ENCODE measurements around the gene HSFX4. TPM values are rescaled to one million over a fixed set of nuclear protein-coding genes. Genes with fewer than 3 reads are reported as not detected.
"Not testable (repeated sequence)": the region's sequence is repeated elsewhere in the genome, so short reads cannot be mapped to it uniquely, and the experiment has no call there.

HSFX4 gene
- polyA plus RNA-seq, 2 donors: not detected

DNA sequence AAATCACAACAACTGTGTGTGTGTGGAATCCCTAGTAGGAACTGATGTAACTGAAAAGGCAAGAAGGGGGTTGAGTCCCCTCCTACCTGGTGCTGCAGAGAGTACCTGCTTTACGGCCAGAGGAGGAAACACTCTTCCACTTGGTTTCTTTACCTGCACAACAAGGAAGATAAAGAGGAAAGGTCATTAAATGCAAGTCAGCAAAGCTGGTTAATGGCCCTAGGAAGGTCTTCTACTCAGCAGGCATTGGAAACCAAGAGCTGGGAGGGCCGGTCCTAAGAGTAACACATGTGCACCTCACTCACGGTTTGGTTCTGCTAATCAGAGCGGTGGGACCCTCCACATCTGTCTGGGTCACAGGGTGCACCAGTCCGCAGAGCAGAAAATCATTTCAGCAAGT is 8.0 kb downstream of the HSFX4 start:
- not testable (repeated sequence) for H3K36me3 ChIP-seq (ENCODE audit: control insufficient read depth in 2 of 2, insufficient read depth in 2 of 2, low read length in 1 of 2); H3K4me1 ChIP-seq (ENCODE audit: control insufficient read depth in 2 of 2, insufficient read depth in 2 of 2, low read length in 1 of 2); H3K9me3 ChIP-seq (ENCODE audit: control insufficient read depth in 2 of 2, insufficient read depth in 1 of 2, low read depth in 1 of 2, low read length in 1 of 2); H3K27me3 ChIP-seq (ENCODE audit: control insufficient read depth in 1 of 2, insufficient read depth in 2 of 2, low read length in 2 of 2)
- H3K27ac ChIP-seq (ENCODE audit: low read depth in 2 of 2, low read length in 1 of 2): peak overlapping the region in 1 of 2 donors; percentile 91
- WGBS, 2 donors: 44 to 54% methylated on average over 5 of the region's 5 CpGs
- peak overlapping the region; percentile 55 to 77 for H3K4me3 ChIP-seq (ENCODE audit: low read depth in 1 of 2, low read length in 2 of 2)

DNA sequence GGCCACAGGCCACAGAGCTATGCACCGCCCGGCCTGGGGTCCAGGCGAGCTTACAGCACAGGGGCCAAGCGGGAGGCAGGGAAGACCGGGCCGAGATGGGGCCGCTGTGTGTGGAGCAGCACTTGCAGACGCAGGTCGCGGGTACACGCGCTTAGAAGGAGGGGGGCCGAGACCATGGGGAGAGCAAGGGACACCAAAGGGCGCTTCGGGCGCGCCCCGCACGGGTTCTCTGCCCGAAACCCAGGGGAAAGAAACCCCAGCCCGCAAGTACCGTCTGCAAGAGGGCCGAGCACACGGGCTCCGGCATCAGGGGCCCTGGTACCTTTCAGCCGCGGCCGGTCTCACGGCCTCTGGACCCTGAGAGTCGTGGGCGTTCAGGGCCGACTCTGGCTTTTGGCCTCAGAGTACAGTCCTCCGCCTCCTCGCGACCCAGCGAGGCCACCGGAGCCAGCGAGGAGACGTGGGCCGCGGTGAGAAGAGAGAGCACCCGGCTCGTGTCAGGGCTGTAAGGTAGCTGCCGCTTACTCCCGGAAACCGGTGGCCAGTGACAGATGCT is 8.6 kb downstream of the HSFX4 start:
- peaks cover 0 to 3% of the 10 kb centered on the region in 2 donors for H3K4me1 ChIP-seq (ENCODE audit: control insufficient read depth in 2 of 2, insufficient read depth in 2 of 2, low read length in 1 of 2)
- H3K27ac ChIP-seq (ENCODE audit: low read depth in 2 of 2, low read length in 1 of 2): peak overlapping the region; percentile 91 to 96
- peak overlapping the region; percentile 55 to 77 for H3K4me3 ChIP-seq (ENCODE audit: low read depth in 1 of 2, low read length in 2 of 2)
- no peaks in the 10 kb centered on the region for H3K27me3 ChIP-seq (ENCODE audit: control insufficient read depth in 1 of 2, insufficient read depth in 2 of 2, low read length in 2 of 2)
- peaks cover 0 to 4% of the 10 kb centered on the region in 2 donors for H3K9me3 ChIP-seq (ENCODE audit: control insufficient read depth in 2 of 2, insufficient read depth in 1 of 2, low read depth in 1 of 2, low read length in 1 of 2)
- WGBS, 2 donors: 0 to 27% methylated on average over 46 of the region's 46 CpGs
- no peaks in the 10 kb centered on the region for H3K36me3 ChIP-seq (ENCODE audit: control insufficient read depth in 2 of 2, insufficient read depth in 2 of 2, low read length in 1 of 2)

DNA sequence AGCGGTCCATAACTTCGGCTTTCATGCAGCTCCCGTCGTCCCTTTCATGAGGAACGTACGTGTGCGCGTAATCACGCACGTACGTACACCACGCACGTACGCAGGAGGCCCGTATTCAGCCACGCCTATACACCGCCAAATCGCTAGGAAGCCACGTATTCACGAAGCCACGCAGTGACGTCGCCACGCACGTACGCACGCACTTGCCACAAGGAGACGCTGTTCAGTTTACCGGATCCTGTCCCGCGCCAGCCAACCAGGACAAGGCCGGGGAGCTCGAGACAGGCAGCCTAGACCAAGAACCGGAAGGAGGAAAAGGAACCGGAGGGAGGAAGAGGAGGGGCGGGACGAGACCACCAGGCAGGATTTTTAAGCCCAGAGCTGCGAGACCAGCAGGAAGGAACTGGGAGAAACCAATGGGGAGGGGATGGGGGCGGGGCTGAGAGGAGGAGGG is 9.1 kb downstream of the HSFX4 start, which contains the start of gene EOLA2:
Gene EOLA2 (minus strand): TSS at position 65 of the 454 bp plus-strand sequence. CDS start 4,617 bp downstream, outside the sequence.
- Histone ChIP-seq H3K4me3 (ENCODE audit: low read depth in 1 of 2, low read length in 2 of 2) (peak within 1 kb of the TSS; percentile 55 to 77), H3K27me3 (ENCODE audit: control insufficient read depth in 1 of 2, insufficient read depth in 2 of 2, low read length in 2 of 2) (no peaks in the 10 kb centered on the region), H3K36me3 (ENCODE audit: control insufficient read depth in 2 of 2, insufficient read depth in 2 of 2, low read length in 1 of 2) (no peaks in the 10 kb centered on the region), H3K27ac (ENCODE audit: low read depth in 2 of 2, low read length in 1 of 2) (peak within 1 kb of the TSS; percentile 98 to 99), H3K9me3 (ENCODE audit: control insufficient read depth in 2 of 2, insufficient read depth in 1 of 2, low read depth in 1 of 2, low read length in 1 of 2) (peaks cover 0 to 4% of the 10 kb centered on the region in 2 donors), H3K4me1 (ENCODE audit: control insufficient read depth in 2 of 2, insufficient read depth in 2 of 2, low read length in 1 of 2) (peaks cover 0 to 3% of the 10 kb centered on the region in 2 donors)
- 2 to 44% methylated on average over 39 of the region's 39 CpGs for WGBS, 2 donors

DNA sequence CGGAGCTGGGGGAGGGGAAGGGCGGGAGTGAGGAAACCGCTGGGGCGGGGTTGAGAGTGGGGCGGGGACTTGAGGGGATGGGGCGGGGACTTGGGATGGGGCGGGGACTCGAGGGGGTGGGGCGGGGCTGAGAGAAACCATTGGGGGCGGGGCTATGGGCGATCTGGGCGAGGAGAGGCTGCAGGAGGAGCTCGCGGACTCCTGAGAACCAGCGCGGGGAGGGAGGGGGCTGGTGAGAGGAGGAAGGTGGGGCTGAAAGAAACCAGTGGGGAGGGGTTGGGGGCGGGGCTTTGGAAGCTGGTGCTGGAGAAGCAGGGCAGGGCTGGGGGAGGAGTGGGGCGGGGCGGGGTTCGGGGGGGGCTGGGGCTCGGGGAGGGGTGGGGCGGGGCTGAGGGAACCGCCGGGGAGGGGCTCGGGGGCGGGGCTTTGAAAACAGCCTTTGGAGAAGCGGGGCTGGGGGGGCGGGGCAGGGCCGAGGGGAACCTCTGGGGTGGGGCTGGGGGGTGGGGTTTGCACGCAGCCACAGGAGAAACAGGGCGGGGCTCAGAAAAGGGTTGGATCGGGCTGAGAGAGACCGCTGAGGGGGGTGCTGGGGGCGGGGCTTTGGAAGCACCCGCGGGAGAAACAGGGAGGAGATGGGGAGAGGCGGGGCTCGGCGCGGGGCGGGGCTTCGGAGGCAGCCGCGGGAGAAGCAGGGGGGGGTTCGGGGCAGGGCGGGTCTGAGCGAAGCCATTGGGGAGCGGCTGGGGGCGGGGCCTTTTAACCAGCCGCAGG is 9.7 kb downstream of the HSFX4 start:
- peaks cover 0 to 3% of the 10 kb centered on the region in 2 donors for H3K4me1 ChIP-seq (ENCODE audit: control insufficient read depth in 2 of 2, insufficient read depth in 2 of 2, low read length in 1 of 2)
- no peaks in the 10 kb centered on the region for H3K27me3 ChIP-seq (ENCODE audit: control insufficient read depth in 1 of 2, insufficient read depth in 2 of 2, low read length in 2 of 2)
- peak overlapping the region; percentile 44 to 53 for H3K4me3 ChIP-seq (ENCODE audit: low read depth in 1 of 2, low read length in 2 of 2)
- no peaks in the 10 kb centered on the region for H3K36me3 ChIP-seq (ENCODE audit: control insufficient read depth in 2 of 2, insufficient read depth in 2 of 2, low read length in 1 of 2)
- 1 to 41% methylated on average over 13 to 32 of the region's 50 CpGs for WGBS, 2 donors
- peaks cover 0 to 4% of the 10 kb centered on the region in 2 donors for H3K9me3 ChIP-seq (ENCODE audit: control insufficient read depth in 2 of 2, insufficient read depth in 1 of 2, low read depth in 1 of 2, low read length in 1 of 2)
- peak overlapping the region; percentile 98 to 99 for H3K27ac ChIP-seq (ENCODE audit: low read depth in 2 of 2, low read length in 1 of 2)

DNA sequence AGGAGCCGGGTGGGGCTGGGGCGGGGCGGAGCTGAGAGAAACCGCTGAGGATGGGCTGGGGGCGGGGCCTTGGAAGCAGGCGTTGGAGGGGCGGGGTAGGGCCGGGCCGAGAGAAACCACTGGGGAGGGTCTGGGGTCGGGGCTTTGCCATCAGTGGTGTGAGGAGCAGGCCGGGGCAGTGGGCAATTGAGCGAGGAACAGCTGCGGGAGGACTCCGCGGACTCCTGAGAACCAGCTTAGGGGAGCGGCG is 10.2 kb downstream of the HSFX4 start:
- Histone ChIP-seq H3K4me1 (ENCODE audit: control insufficient read depth in 2 of 2, insufficient read depth in 2 of 2, low read length in 1 of 2) (peaks cover 0 to 3% of the 10 kb centered on the region in 2 donors), H3K27ac (ENCODE audit: low read depth in 2 of 2, low read length in 1 of 2) (peak overlapping the region; percentile 98 to 99), H3K36me3 (ENCODE audit: control insufficient read depth in 2 of 2, insufficient read depth in 2 of 2, low read length in 1 of 2) (no peaks in the 10 kb centered on the region), H3K9me3 (ENCODE audit: control insufficient read depth in 2 of 2, insufficient read depth in 1 of 2, low read depth in 1 of 2, low read length in 1 of 2) (peaks cover 0 to 4% of the 10 kb centered on the region in 2 donors), H3K4me3 (ENCODE audit: low read depth in 1 of 2, low read length in 2 of 2) (peak overlapping the region; percentile 44 to 57), H3K27me3 (ENCODE audit: control insufficient read depth in 1 of 2, insufficient read depth in 2 of 2, low read length in 2 of 2) (no peaks in the 10 kb centered on the region)
- WGBS, 2 donors: 1 to 38% methylated on average over 15 to 16 of the region's 17 CpGs

DNA sequence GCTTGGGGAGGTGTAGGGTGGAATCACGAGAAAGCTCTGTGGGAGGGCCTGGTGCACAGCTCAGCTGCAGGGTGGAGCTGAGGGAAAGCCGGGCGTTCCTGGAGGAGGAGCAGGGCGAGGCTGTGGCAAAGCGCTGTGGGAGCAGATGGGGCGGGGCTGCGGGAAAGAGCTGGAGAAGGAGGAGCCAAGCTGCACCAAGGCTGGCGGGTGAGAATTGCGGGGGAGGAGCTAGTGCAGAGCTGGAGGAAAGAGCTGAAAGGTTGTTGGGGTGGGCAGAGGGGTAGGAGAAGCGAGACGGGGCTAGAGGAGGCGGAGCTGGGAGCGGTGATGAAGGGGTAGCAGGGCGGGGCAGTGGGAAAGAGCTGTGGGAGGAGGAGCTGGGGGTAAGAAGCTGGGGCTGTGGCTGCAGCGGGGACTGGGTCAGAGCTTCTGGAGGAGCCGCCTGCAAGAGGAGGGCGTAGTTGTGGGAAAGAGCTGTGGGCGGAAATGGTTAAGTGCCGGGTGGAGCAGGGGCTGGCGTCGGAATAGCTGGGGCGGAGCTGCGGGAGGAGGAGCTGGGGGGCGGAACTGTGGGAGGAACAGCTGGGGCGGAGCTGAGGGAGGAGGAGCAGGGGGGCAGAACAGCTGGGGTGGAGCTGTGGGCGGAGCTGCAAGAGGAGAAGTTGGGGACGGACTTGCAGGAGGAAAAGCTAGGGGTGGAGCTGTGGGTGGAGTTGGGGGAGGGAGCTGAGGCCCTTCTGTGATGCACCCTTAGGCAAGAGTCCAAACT is 10.7 kb downstream of the HSFX4 start:
- no peaks in the 10 kb centered on the region for H3K27me3 ChIP-seq (ENCODE audit: control insufficient read depth in 1 of 2, insufficient read depth in 2 of 2, low read length in 2 of 2)
- 1 to 40% methylated on average over 21 to 27 of the region's 27 CpGs for WGBS, 2 donors
- H3K36me3 ChIP-seq (ENCODE audit: control insufficient read depth in 2 of 2, insufficient read depth in 2 of 2, low read length in 1 of 2): no peaks in the 10 kb centered on the region
- H3K9me3 ChIP-seq (ENCODE audit: control insufficient read depth in 2 of 2, insufficient read depth in 1 of 2, low read depth in 1 of 2, low read length in 1 of 2): peaks cover 0 to 4% of the 10 kb centered on the region in 2 donors
- peaks cover 0 to 3% of the 10 kb centered on the region in 2 donors for H3K4me1 ChIP-seq (ENCODE audit: control insufficient read depth in 2 of 2, insufficient read depth in 2 of 2, low read length in 1 of 2)
- H3K4me3 ChIP-seq (ENCODE audit: low read depth in 1 of 2, low read length in 2 of 2): peak overlapping the region; percentile 44 to 57
- peak overlapping the region; percentile 98 to 99 for H3K27ac ChIP-seq (ENCODE audit: low read depth in 2 of 2, low read length in 1 of 2)

DNA sequence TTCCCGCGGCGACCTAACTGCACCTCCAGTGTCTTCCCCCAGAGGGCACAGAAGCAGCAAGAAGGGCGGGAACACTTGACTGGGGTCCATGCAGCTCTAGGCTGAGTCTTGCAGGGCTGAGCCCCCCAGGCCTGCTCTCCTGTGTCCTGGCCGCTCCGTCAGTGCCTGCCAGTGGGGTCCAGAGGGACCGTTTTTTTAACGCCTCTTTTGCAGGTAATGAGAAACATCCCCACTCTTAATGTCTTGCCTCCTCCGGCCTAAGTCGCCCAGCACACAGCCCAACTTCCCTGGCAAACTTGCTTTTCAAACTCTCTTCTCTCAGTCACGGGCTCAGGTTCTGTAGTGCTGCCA is 11.3 kb downstream of the HSFX4 start:
- H3K9me3 ChIP-seq (ENCODE audit: control insufficient read depth in 2 of 2, insufficient read depth in 1 of 2, low read depth in 1 of 2, low read length in 1 of 2); H3K4me1 ChIP-seq (ENCODE audit: control insufficient read depth in 2 of 2, insufficient read depth in 2 of 2, low read length in 1 of 2); H3K27me3 ChIP-seq (ENCODE audit: control insufficient read depth in 1 of 2, insufficient read depth in 2 of 2, low read length in 2 of 2); H3K36me3 ChIP-seq (ENCODE audit: control insufficient read depth in 2 of 2, insufficient read depth in 2 of 2, low read length in 1 of 2): not testable (repeated sequence)
- 9 to 30% methylated on average over 7 to 10 of the region's 11 CpGs for WGBS, 2 donors
- peak overlapping the region in 1 of 2 donors; percentile 30 for H3K4me3 ChIP-seq (ENCODE audit: low read depth in 1 of 2, low read length in 2 of 2)
- H3K27ac ChIP-seq (ENCODE audit: low read depth in 2 of 2, low read length in 1 of 2): peak overlapping the region in 1 of 2 donors; percentile 99

DNA sequence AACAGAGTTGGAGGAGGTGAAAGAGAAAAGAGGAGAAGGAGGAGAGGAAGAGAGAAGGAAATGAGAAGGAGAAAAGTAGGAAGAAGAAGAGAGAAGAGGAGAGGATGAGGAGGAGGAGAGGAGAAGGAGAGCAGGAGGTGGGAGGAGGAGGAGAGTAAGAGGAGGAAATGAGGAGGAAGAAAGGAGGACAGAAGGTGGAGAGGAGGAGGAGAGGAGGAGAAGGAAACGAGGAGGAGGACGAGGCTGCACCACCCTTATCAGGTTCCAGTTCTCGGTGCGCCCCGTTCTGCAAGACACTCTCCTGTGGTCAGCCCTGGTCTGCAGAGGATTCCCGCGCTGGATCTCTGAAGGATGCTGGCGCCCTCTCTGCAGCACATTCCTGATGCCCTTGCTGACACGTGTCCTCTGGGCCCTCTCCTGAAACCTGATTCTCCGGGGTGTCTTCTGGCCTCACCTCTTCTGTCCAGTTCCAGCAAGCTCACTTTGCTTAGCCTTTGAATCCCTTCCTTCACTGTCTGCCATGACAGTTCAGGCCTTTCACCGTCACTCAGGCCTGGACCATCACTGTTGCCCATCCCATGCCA is 15.8 kb downstream of the HSFX4 start:
- not testable (repeated sequence) for H3K4me1 ChIP-seq (ENCODE audit: control insufficient read depth in 2 of 2, insufficient read depth in 2 of 2, low read length in 1 of 2); H3K36me3 ChIP-seq (ENCODE audit: control insufficient read depth in 2 of 2, insufficient read depth in 2 of 2, low read length in 1 of 2); H3K4me3 ChIP-seq (ENCODE audit: low read depth in 1 of 2, low read length in 2 of 2); H3K27ac ChIP-seq (ENCODE audit: low read depth in 2 of 2, low read length in 1 of 2); H3K27me3 ChIP-seq (ENCODE audit: control insufficient read depth in 1 of 2, insufficient read depth in 2 of 2, low read length in 2 of 2); H3K9me3 ChIP-seq (ENCODE audit: control insufficient read depth in 2 of 2, insufficient read depth in 1 of 2, low read depth in 1 of 2, low read length in 1 of 2)
- 80 to 88% methylated on average over 9 to 11 of the region's 11 CpGs for WGBS, 2 donors

DNA sequence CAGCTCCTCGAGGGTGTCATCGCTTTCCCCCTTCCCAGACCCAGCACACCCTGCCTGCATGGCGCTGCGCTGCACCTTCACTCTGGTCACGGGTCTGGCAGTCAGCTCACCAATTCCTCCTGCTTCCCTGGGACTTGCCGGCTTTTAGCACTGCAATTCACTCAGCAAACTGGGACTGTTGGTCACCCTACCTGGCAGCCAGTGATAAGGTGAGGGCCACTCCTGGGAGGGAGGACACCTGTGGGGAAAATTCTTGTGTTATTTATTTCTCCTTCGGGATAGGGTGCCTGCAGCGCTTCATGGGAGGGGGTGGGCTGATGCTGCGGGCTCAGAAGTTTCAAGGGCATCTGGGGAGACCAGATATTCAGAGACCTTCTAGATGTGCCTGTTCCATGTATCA is 16.4 kb downstream of the HSFX4 start:
- not testable (repeated sequence) for H3K27ac ChIP-seq (ENCODE audit: low read depth in 2 of 2, low read length in 1 of 2); H3K4me3 ChIP-seq (ENCODE audit: low read depth in 1 of 2, low read length in 2 of 2); H3K9me3 ChIP-seq (ENCODE audit: control insufficient read depth in 2 of 2, insufficient read depth in 1 of 2, low read depth in 1 of 2, low read length in 1 of 2); H3K27me3 ChIP-seq (ENCODE audit: control insufficient read depth in 1 of 2, insufficient read depth in 2 of 2, low read length in 2 of 2); H3K4me1 ChIP-seq (ENCODE audit: control insufficient read depth in 2 of 2, insufficient read depth in 2 of 2, low read length in 1 of 2); H3K36me3 ChIP-seq (ENCODE audit: control insufficient read depth in 2 of 2, insufficient read depth in 2 of 2, low read length in 1 of 2)
- WGBS, 2 donors: 87 to 92% methylated on average over 3 to 7 of the region's 9 CpGs
